Measurements from ENCODE around the gene WWC1. TPM values are rescaled to one million over a fixed set of nuclear protein-coding genes. Genes with fewer than 3 reads are reported as not detected.

The WWC1 gene
- total RNA-seq, 1 experiment from 2014 or later: 52.6 TPM

GRCh38 chr5:168362097-168362885, 70.8 kb downstream of the WWC1 start:
- ChIA-PET RAD21 (ENCODE audit: low non-redundant PET in 1 of 2, low total read pairs in 2 of 2, uncharacterized antibody in 2 of 2, unreplicated experiment in 2 of 2) (no interaction called here), POLR2A (no interaction called here), CTCF (no interaction called here)
- Histone ChIP-seq H3K9me3 (ENCODE audit: control insufficient read depth in 1 of 2, insufficient read depth in 1 of 2, low read depth in 1 of 2, low read length in 2 of 2) (no peaks in the 10 kb centered on the region), H3K27me3 (ENCODE audit: insufficient read depth, low read length) (no peaks in the 10 kb centered on the region), H4K20me1 (ENCODE audit: insufficient read depth) (peaks cover 5% of the 10 kb centered on the region; the same call in 1 of the 2 replicates), H3K9me2 (ENCODE audit: insufficient read depth) (no peaks in the 10 kb centered on the region), H3K36me3 (ENCODE audit: control insufficient read depth in 1 of 2, insufficient read depth in 2 of 2, low read length in 2 of 2) (no peaks in the 10 kb centered on the region), H3K79me2 (ENCODE audit: insufficient read depth, low read length) (peaks cover 86% of the 10 kb centered on the region), H3K9ac (ENCODE audit: low read length) (no peak overlapping the region), H3K4me2 (ENCODE audit: low read length) (peak overlapping the region; percentile 17; the same call in 1 of the 2 replicates), H3K4me3 (replicated peaks in 1 of 2; ENCODE audit: low read depth in 1 of 2, low read length in 2 of 2) (no peak overlapping the region), H2AFZ (ENCODE audit: low read depth, low read length, poor library complexity, severe bottlenecking) (no peak overlapping the region), H3K4me1 (ENCODE audit: control insufficient read depth in 1 of 2, insufficient read depth in 2 of 2, low read length in 2 of 2) (peaks cover 47 to 88% of the 10 kb centered on the region in 2 experiments), H3K27ac (ENCODE audit: low read depth, low read length) (no peak overlapping the region)
- DNase-seq (ENCODE audit: low read depth, low spot score): no peak
- TF ChIP-seq ELF1 (IDR thresholded peaks at IDR 0.05; ENCODE audit: borderline replicate concordance, low read depth): no peak
- no peak for TF ChIP-seq MAX (IDR thresholded peaks at IDR 0.05)
- no peak for TF ChIP-seq EZH2phosphoT487 (IDR thresholded peaks at IDR 0.05; ENCODE audit: borderline replicate concordance)
- no peak for TF ChIP-seq SP1 (IDR thresholded peaks at IDR 0.05; ENCODE audit: low read depth)
- TF ChIP-seq YY1 (IDR thresholded peaks at IDR 0.05; ENCODE audit: extremely low read depth, insufficient replicate concordance, low read depth, low read length): no peak
- no peak for TF ChIP-seq REST (IDR thresholded peaks at IDR 0.05; ENCODE audit: low read depth)
- TF ChIP-seq JUND (IDR thresholded peaks at IDR 0.05): no peak
- TF ChIP-seq ZBTB33 (IDR thresholded peaks at IDR 0.05; ENCODE audit: extremely low read depth, insufficient replicate concordance, low read length): no peak
- TF ChIP-seq EZH2 (IDR thresholded peaks at IDR 0.05): no peak
- no peak for TF ChIP-seq ATF3 (IDR thresholded peaks at IDR 0.05)
- no peak for TF ChIP-seq FOSL1 (IDR thresholded peaks at IDR 0.05; ENCODE audit: low read depth)
- no peak for TF ChIP-seq SRF (IDR thresholded peaks at IDR 0.05; ENCODE audit: low read depth)
- TF ChIP-seq SIN3A (IDR thresholded peaks at IDR 0.05; ENCODE audit: low read depth): no peak
- TF ChIP-seq POLR2A (IDR thresholded peaks at IDR 0.05; ENCODE audit: borderline replicate concordance, extremely low read depth, insufficient read depth, insufficient read length): no peak
- no peak for TF ChIP-seq POLR2AphosphoS5 (IDR thresholded peaks at IDR 0.05; ENCODE audit: low read depth, low read length)
- TF ChIP-seq EGR1 (IDR thresholded peaks at IDR 0.05; ENCODE audit: low read depth): no peak
- no peak for TF ChIP-seq ZNF274 (IDR thresholded peaks at IDR 0.05; ENCODE audit: low read depth, low read length)
- no peak for TF ChIP-seq CBX3 (IDR thresholded peaks at IDR 0.05; ENCODE audit: low read depth)
- ATAC-seq: no peak
- BruUV-seq (replicated peaks): no TSS peak
- intact Hi-C loops (cut with micrococcal nuclease): no loop called here
